Stimulated activated naive CD8-positive, alpha-beta T cell treated with anti-CD3 and anti-CD28 coated beads, Interleukin-15, amount 100 ng/mL, for 72 hours (primary cell): ENCODE results near the gene FKBP1B.
"Not testable (repeated sequence)": the region's sequence is repeated elsewhere in the genome, so short reads cannot be mapped to it uniquely, and the experiment has no call there.

Experiments used
- ATAC-seq: fragments of 150-1000 bp; cut with Tn5 transposase; 2 replicates; pipeline ENCODE4 v1.10.0; 2021; ENCODE audit warnings: mild to moderate bottlenecking, moderate library complexity
- DNase-seq, 2 donors: peaks; one replicate each; pipeline ENCODE4 v3.0.0; 2021 to 2022
- H3K27ac Mint-ChIP-seq, 2 donors: one replicate each; pipeline ENCODE4 v1.8.0; 2022; ENCODE audit warnings: mild to moderate bottlenecking in 2 of 2, mixed read lengths in 2 of 2, moderate library complexity in 2 of 2
- H3K27me3 Mint-ChIP-seq: one replicate; pipeline ENCODE4 v1.8.0; 2022; ENCODE audit warnings: mixed read lengths
- H3K4me1 Mint-ChIP-seq: one replicate; pipeline ENCODE4 v1.8.0; 2022; ENCODE audit warnings: mild to moderate bottlenecking, mixed read lengths
- H3K4me3 Mint-ChIP-seq, 2 donors: one replicate each; pipeline ENCODE4 v1.8.0; 2022; ENCODE audit warnings: mild to moderate bottlenecking in 2 of 2, mixed read lengths in 2 of 2, moderate library complexity in 1 of 2
- H3K9me3 Mint-ChIP-seq, 2 donors: one replicate each; pipeline ENCODE4 v1.8.0; 2022; ENCODE audit warnings: mixed read lengths in 2 of 2

Gene FKBP1B

DNA sequence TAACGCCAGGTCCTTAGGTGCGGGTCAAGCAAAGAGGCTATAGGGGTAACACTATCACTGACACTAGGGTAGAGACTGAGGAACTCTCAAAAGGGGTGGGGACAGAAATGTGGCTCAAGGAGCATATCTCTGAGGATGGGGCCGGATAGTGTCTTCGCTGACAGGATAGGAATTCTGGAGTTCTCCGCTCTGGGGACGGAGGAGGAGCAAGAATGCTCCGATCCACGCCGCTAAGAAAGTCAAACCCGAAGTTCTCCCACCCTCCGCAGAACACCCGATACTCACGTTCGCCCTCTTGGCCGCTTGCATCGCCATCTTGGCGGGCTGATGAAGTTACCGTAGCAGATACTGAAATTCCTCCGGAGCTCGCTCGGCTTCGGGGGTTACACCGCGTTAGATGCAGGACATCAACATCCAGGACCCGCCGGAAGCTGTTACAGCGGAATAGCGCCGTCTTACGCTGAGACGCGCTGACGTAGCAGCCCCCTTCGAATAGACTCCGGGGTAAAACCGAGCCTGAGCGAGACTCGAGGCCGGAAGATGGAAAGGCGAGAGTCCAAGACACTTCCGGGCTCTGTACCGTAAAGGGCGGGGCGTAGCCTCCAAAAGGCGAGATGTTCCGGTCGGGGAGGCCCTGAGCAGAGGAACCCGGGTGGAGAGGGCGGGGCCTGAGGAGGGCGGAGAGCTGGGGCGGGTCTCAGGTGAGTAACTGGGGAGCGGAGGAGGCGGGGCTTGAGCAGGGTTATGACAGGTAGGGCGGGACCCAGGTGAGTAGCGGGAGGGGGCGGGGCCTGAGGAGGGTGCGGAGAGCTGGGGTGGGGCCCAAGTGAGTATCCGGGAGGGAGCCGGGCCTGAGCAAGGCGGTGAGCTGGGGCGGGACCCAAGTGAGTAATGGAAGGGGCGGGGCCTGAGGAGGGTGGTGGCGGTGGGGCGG lies 26.6 kb downstream of the FKBP1B start, which contains the start of gene SF3B6:
TSS of gene SF3B6 (minus strand) at position 412 of the 934 bp plus-strand sequence. CDS start at position 315, 97 bp downstream.
- peak within 1 kb of the TSS; percentile 92 to 97 for H3K4me3 Mint-ChIP-seq
- no peaks in the 10 kb centered on the region for H3K27me3 Mint-ChIP-seq
- peaks cover 50% of the 10 kb centered on the region for H3K4me1 Mint-ChIP-seq
- no peaks in the 10 kb centered on the region for H3K9me3 Mint-ChIP-seq
- peak within 1 kb of the TSS; percentile 98 to 99 for H3K27ac Mint-ChIP-seq
- DNase-seq (peak; percentile 99), ATAC-seq (peak; percentile 94)

DNA sequence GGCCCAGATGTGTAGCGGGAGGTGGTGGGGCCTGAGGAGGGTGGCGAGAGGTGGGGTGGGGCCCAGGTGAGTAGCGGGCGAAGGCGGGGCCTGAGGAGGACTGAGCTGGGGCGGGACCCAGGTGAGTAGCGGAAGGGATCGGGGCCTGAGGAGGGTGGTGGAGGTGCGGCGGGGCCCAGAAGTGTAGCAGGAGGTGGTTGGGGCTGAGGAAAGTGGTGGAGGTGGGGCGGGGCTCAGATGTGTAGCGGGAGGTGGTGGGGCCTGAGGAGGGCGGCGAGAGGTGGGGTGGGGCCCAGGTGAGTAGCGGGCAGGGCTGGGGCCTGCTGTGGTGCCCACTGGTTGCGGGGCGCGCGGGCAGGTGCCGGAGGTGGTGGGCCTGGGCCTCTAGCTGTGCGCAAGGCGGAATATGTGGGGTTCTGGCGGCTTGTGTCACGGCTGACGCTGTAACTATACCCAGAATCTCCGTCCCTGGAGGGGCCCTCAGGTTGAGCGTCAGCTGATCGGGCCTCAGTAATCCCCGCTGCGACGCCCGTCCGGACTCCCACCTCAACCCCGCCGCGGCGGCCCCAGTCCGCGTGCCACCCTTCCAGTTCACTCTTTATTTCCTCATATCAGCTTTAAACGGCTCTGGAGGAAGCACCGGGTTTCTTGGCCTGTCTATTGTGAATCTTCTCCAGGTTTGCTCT lies 27.5 kb downstream of the FKBP1B start:
- peaks cover 46% of the 10 kb centered on the region for H3K4me1 Mint-ChIP-seq

DNA sequence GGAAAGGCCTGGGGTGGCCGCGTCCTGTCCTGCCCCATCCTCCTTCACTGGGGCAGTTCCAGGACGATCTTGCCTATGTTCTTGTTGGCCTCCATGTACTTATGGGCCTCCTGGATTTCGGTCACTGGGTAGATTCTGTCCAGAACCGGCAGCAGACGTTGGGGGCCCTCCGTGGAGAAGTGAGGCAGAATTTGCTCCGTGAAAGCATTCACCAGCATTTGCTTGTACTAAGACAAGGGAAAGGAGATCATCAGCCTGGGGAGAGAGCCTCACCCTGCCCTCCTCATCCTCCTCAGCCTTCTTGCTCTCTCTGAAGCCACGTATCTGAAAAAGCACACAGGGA lies 28.0 kb downstream of the FKBP1B start:
- ATAC-seq (no peak), DNase-seq (peak in 1 of 2 donors; percentile 12)
- no peaks in the 10 kb centered on the region for H3K27me3 Mint-ChIP-seq
- H3K4me1 Mint-ChIP-seq: peaks cover 40% of the 10 kb centered on the region
- no peaks in the 10 kb centered on the region for H3K9me3 Mint-ChIP-seq
- H3K27ac Mint-ChIP-seq: peak overlapping the region in 1 of 2 donors; percentile 81
- peak overlapping the region; percentile 92 to 97 for H3K4me3 Mint-ChIP-seq

More for the DNA sequence above, 27.5 kb downstream of the FKBP1B start:
- H3K27ac Mint-ChIP-seq: peak overlapping the region; percentile 59 to 99
- peak; percentile 39 for ATAC-seq
- H3K27me3 Mint-ChIP-seq: no peaks in the 10 kb centered on the region
- DNase-seq: no peak
- H3K4me3 Mint-ChIP-seq: peak overlapping the region; percentile 92 to 97
- H3K9me3 Mint-ChIP-seq: no peaks in the 10 kb centered on the region

DNA sequence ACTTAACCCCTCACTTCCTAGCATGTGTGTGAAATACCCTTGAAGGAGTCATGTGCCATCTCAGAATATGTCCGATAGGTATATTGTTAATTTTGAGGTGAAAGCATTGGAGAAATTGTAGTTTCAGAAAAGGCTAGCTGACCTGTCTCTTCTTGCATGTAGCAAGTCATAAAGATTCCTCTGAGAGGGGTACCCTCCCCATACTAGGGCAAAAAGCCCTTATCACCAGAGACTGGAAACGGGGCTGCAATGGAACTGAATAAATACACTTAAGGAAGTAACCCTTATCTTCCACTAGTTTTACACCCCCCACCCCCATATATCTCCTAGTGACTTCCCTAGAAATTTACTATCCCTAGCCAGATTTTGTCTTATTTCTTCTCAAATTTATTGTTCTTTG lies 28.3 kb downstream of the FKBP1B start:
- ATAC-seq (no peak), DNase-seq (no peak)
- Mint-ChIP-seq H3K4me3 (peak overlapping the region; percentile 92 to 97), H3K4me1 (peaks cover 37% of the 10 kb centered on the region), H3K27ac (peak overlapping the region in 1 of 2 donors; percentile 81), H3K27me3 (no peaks in the 10 kb centered on the region), H3K9me3 (no peaks in the 10 kb centered on the region)

DNA sequence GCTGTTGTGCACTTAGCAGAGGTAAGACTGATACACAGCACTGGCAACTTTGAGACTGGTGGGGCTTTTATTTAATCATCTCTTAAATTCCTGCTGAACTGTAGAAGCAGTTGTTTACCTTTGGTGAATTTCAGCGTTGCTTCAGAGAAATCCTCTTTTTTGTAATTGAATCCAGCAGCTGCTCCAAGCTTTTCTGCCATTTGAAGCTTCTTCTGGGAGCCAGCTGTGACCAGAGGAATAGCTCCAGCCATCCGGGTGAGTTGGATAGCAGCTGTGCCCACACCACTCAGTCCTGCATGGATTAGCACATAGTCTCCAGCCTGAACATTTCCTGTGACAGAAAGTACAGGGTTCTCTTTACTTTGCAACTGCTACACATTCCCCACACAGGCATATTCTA lies 31.2 kb downstream of the FKBP1B start:
- Mint-ChIP-seq H3K27me3 (no peaks in the 10 kb centered on the region), H3K9me3 (no peaks in the 10 kb centered on the region), H3K4me3 (no peak overlapping the region), H3K27ac (no peak overlapping the region), H3K4me1 (peaks cover 21% of the 10 kb centered on the region)
- ATAC-seq (no peak), DNase-seq (no peak)

DNA sequence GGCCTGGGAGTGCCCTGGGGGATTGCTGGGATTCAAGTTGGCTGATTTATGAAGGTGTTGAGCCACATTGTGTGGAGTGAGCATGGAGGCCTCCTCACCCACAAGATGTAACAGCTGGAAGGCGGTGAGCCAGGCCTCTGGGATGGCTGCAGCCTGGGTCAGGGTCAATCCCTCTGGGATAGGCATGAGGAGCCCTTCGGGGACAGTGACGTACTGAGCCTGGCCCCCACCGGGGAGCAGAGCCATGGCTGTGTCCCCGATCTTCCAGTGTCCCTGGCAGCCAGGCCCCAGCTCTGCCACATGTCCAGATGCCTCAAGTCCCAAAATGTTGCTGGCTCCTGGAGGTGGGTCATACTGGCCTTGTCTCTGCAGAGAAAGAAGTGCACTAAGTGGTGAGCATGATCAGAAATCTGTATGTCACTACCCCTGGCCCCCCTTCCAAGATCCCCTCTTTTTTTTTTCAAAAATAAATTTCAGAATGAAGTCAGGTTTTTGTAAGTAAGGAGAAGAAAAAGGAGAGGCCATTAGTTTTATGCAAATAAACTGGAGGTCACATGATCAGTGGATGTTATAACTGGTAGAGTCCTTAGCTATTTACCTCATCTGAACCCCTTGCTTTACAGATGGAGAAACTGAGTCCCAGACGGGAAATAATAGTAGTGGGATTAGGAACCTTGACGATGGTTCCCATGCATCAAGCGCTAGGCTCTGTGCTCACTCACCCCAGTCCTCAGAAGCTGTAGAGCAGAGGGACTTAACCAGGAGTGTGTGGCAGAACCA lies 33.4 kb downstream of the FKBP1B start:
- H3K27ac Mint-ChIP-seq: no peak overlapping the region
- peaks cover 13% of the 10 kb centered on the region for H3K4me1 Mint-ChIP-seq
- no peaks in the 10 kb centered on the region for H3K9me3 Mint-ChIP-seq
- peak overlapping the region; percentile 85 to 90 for H3K4me3 Mint-ChIP-seq
- H3K27me3 Mint-ChIP-seq: no peaks in the 10 kb centered on the region
- DNase-seq (no peak), ATAC-seq (no peak)

DNA sequence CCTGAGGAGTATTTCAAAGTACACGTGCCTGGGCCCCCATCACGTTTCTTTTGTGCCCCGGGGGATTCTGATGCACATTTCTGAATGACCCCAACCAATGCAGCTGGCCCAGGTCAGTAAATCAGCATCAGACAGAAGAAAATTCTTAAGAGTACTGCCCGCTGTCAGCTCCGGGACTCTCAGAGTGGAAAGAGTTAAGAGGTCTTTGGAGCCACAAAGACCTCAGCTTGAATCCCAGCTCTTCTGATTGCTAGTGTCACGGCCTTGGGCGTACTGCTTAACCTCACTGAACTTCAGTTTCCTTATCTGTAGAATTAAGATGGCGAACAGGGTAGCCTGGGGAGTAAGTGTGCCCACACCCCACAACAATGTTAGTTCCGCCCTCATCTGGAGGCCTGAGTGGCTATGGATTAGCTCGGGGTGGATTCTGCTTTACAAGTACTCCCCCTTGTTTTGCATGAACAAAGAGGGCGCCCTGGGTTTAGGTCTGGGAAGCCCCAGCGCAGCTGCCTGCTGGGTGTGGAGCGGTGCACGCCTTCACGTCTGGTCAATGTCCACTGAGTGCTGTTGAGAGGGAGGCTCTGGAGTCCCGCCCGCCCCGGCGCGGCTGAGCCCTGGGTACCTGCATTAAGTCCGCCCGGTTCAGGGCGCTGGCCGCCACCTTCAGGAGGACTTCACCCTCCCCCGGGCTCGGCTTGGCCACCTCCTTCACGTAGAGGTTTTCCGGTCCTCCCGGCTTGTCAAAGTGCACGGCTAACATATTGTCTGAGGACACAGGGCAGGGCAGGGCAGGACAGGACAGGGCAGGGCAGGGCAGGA lies 34.2 kb downstream of the FKBP1B start:
- peak overlapping the region; percentile 30 to 62 for H3K27ac Mint-ChIP-seq
- peak; percentile 74 for ATAC-seq
- peak overlapping the region; percentile 85 to 90 for H3K4me3 Mint-ChIP-seq
- H3K4me1 Mint-ChIP-seq: peaks cover 11% of the 10 kb centered on the region
- H3K9me3 Mint-ChIP-seq: no peaks in the 10 kb centered on the region
- peak in 1 of 2 donors; percentile 63 for DNase-seq
- H3K27me3 Mint-ChIP-seq: no peaks in the 10 kb centered on the region

DNA sequence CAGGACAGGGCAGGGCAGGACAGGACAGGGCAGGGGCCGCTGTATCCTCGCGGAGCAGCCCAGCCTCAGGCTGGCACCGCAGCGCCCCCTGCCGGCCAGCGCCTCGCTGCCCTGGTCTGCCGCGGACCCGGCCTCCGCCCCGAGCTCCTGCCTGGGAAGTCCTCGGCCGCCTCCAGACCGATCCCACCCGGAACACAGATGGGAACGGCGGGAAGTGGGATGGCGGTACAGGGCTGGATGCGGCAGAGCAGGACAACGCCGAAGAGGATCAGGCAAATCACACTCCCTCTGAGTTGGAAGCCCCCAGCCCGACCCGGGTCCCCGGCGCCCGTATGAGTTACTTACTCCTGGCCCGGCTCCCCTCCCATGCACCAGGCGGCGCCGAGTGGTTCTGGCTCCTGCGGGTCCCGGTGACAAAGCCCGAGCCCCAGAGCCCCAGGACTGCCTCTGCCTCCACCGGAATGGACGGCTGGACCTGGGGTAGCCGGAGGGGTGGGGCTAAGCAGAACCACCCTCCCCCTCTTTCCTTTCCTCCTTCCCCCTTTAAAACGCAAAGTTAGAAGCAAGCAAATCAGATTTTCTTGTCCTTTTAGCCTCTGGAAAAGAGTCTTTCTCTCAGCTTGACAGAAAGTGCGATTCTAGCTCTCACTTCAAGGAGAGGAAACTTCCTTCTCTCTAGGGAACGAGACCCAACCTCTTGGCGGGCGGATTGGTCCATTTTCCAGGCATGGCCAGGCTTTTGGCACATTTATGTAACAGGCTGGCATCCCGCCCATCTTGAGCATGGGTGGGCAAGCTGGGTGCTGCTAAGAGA lies 35.1 kb downstream of the FKBP1B start, which contains the start of gene TP53I3:
TSS of gene TP53I3 (minus strand) at position 449 of the 814 bp plus-strand sequence. CDS start 508 bp downstream, outside the sequence.
- peak; percentile 83 to 93 for DNase-seq
- H3K27me3 Mint-ChIP-seq: no peaks in the 10 kb centered on the region
- peak within 1 kb of the TSS; percentile 62 to 75 for H3K27ac Mint-ChIP-seq

DNA sequence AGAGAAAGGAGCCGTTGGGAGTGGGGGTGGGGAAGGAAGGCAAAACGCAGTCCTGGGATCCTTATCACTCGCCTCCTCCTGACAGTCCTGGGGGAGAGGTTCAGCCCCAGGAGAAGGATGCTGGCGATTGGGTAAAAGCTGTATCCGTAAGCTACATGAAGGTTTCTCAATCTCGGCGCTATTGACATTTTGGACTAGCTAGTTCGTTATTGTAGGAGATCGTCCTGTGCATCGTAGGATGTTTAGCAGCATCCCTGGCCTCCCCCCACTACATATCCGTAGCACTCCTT lies 35.6 kb downstream of the FKBP1B start:
- no peaks in the 10 kb centered on the region for H3K27me3 Mint-ChIP-seq
- DNase-seq (no peak), ATAC-seq (no peak)
- peaks cover 7% of the 10 kb centered on the region for H3K4me1 Mint-ChIP-seq
- no peaks in the 10 kb centered on the region for H3K9me3 Mint-ChIP-seq
- peak overlapping the region; percentile 85 to 90 for H3K4me3 Mint-ChIP-seq
- no peak overlapping the region for H3K27ac Mint-ChIP-seq

More for the DNA sequence above, 35.1 kb downstream of the FKBP1B start, which contains the start of gene TP53I3:
- peak; percentile 96 for ATAC-seq
- Mint-ChIP-seq H3K4me1 (peaks cover 7% of the 10 kb centered on the region), H3K9me3 (no peaks in the 10 kb centered on the region), H3K4me3 (peak within 1 kb of the TSS; percentile 85 to 90)

DNA sequence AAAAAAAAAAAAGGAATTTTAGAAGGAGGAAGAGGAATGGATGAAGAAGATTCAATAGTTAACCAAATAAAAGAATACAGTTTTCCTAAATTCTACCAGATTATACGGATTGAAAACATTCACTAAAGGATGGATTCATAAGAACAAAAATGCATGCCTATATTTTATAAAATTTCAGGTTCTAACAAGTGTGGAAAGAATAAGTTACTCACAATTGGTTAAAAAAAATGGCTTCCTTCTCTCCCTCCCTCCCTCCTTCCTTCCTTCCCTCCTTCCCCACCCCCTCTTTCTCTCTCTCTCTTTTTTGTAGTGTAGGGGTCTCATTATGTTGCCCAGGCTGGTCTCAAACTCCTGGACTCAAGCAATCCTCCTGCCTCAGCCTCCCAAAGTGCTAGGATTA lies 36.7 kb downstream of the FKBP1B start:
- no peaks in the 10 kb centered on the region for H3K27me3 Mint-ChIP-seq
- no peak overlapping the region for H3K4me3 Mint-ChIP-seq
- no peaks in the 10 kb centered on the region for H3K9me3 Mint-ChIP-seq
- H3K4me1 Mint-ChIP-seq: peaks cover 7% of the 10 kb centered on the region
- peak overlapping the region in 1 of 2 donors; percentile 26 for H3K27ac Mint-ChIP-seq
- ATAC-seq (no peak), DNase-seq (no peak)

DNA sequence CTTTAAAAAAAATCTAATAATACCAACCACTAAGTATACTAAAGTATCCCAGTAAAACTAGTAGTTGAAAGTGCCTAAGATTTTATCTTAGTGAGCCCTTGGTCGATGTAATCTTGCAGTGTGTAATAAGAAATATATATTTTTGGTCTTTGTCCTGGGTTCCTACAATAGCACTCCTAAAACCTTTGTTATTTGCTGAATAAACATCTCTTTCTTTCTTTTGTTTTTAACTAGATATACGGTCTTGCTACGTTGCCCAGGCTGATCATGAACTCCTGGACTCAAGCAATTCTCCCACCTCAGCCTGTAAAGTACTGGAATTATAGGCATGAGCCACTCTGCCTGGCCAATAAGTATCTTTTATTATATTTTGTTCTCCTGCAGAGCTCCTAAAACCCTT lies 37.5 kb downstream of the FKBP1B start:
- no peaks in the 10 kb centered on the region for H3K9me3 Mint-ChIP-seq
- H3K27me3 Mint-ChIP-seq: no peaks in the 10 kb centered on the region
- no peak overlapping the region for H3K4me3 Mint-ChIP-seq
- no peak overlapping the region for H3K27ac Mint-ChIP-seq
- peaks cover 7% of the 10 kb centered on the region for H3K4me1 Mint-ChIP-seq
- ATAC-seq (no peak), DNase-seq (no peak)

DNA sequence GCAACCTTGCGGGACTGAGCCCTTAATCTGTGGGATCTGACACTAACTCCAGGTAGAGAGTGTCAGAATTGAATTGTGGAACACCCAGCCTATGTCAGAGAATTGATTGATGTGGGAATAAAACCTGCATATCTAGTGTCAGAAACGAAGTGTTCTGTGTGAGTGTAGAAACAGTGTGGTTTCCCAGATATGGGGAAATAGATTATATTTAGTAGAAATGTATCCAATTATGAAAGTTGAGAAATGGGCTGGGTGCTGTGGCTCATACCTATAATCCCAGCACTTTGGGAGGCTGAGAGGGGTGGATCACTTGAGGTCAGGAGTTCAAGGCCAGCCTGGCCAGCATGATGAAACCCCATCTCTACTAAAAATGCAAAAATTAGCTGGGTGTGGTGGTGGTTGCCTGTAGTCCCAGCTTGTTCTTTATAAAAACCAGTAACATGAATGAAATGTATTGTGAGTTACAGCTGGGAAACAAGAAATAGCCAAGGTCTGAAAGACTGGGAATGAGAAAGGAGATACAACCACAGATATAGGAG lies 39.3 kb downstream of the FKBP1B start:
- no peak for DNase-seq
- ATAC-seq: no peak
- H3K27ac Mint-ChIP-seq: no peak overlapping the region
- H3K27me3 Mint-ChIP-seq: no peaks in the 10 kb centered on the region
- no peaks in the 10 kb centered on the region for H3K9me3 Mint-ChIP-seq
- no peaks in the 10 kb centered on the region for H3K4me1 Mint-ChIP-seq
- H3K4me3 Mint-ChIP-seq: no peak overlapping the region

DNA sequence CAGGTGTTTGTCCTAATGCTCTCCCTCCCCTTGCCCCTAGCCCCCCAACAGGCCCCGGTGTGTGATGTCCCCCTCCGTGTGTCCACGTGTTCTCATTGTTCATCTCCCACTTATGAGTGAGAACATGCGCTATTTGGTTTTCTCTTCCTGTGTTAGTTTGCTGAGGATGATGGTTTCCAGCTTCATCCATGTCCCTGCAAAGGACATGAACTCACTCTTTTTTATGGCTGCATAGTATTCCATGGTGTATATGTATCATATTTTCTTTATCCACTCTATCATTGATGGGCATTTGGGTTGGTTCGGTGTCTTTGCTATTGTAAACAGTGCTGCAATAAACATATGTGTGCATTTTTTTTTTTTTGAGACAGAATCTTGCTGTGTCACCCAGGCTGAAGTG lies 43.7 kb downstream of the FKBP1B start:
- not testable (repeated sequence) for DNase-seq, H3K4me1 Mint-ChIP-seq, H3K27ac Mint-ChIP-seq, H3K9me3 Mint-ChIP-seq, H3K27me3 Mint-ChIP-seq, H3K4me3 Mint-ChIP-seq, ATAC-seq

DNA sequence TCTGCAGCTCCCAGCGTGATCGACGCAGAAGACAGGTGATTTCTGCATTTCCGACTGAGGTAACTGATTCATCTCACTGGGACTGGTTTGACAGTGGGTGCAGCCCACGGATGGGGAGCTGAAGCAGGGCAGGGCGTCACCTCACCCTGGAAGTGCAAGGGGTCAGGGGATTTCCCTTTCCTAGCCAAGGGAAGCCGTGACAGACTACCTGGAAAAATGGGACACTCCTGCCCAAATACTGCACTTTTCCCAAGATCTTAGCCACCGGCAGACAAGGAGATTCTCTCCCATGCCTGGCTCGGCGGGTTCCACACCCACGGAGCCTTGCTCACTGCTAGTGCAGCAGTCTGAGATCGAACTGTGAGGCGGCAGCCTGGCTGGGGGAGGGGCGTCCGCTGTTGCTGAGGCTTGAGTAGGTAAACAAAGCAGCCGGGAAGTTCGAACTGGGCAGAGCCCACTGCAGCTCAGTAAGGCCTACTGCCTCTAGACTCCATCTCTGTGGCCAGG lies 45.7 kb downstream of the FKBP1B start:
- H3K27ac Mint-ChIP-seq, DNase-seq, ATAC-seq, H3K4me3 Mint-ChIP-seq, H3K27me3 Mint-ChIP-seq, H3K4me1 Mint-ChIP-seq: not testable (repeated sequence)
- peaks cover 4 to 22% of the 10 kb centered on the region in 2 donors for H3K9me3 Mint-ChIP-seq
